Neuronal stem cell (in vitro differentiated cells): Measurements from ENCODE around the gene ZFP3.
"Not testable (repeated sequence)": the region's sequence is repeated elsewhere in the genome, so short reads cannot be mapped to it uniquely, and the experiment has no call there.

Source experiments
- DNase-seq: peaks from one replicate; pipeline ENCODE4 v3.0.0-alpha.2; 2013; ENCODE audit warnings: low spot score
- H2AFZ ChIP-seq: one replicate; pipeline ENCODE4 v1.6.1; 2013; ENCODE audit warnings: mild to moderate bottlenecking, low read length, inconsistent platforms
- H2AK5ac ChIP-seq: 2 replicates; pipeline ENCODE4 v1.6.1; 2013; ENCODE audit warnings: low read depth, mild to moderate bottlenecking, inconsistent platforms, low read length, moderate library complexity, mixed read lengths
- H2BK120ac ChIP-seq: 2 replicates; pipeline ENCODE4 v1.6.1; 2013; ENCODE audit warnings: low read depth, mild to moderate bottlenecking, inconsistent platforms, low read length, moderate library complexity, mixed read lengths
- H2BK12ac ChIP-seq: one replicate; pipeline ENCODE4 v1.6.1; 2013; ENCODE audit warnings: low read length, inconsistent platforms
- H2BK15ac ChIP-seq: 2 replicates; pipeline ENCODE4 v1.6.1; 2013; ENCODE audit warnings: mild to moderate bottlenecking, low read length, inconsistent platforms, mixed read lengths
- H2BK5ac ChIP-seq: one replicate; pipeline ENCODE4 v1.6.1; 2013; ENCODE audit warnings: inconsistent platforms, mild to moderate bottlenecking, low read length, moderate library complexity
- H3K14ac ChIP-seq: one replicate; pipeline ENCODE4 v1.6.1; 2013; ENCODE audit warnings: low read length, inconsistent platforms
- H3K18ac ChIP-seq: 2 replicates; pipeline ENCODE4 v1.6.1; 2013; ENCODE audit warnings: low read length, inconsistent platforms
- H3K23ac ChIP-seq: 2 replicates; pipeline ENCODE4 v1.6.1; 2013; ENCODE audit warnings: low read depth, mild to moderate bottlenecking, mixed read lengths, low read length, inconsistent platforms; ENCODE audit not compliant: poor library complexity
- H3K27ac ChIP-seq: replicated peaks from 3 replicates; pipeline ENCODE4 v1.5.1; 2013; ENCODE audit warnings: low read length, inconsistent platforms
- H3K27me3 ChIP-seq, 3 experiments: 2 replicates each; pipeline ENCODE4 v1.6.1; 2013; ENCODE audit warnings: low read length in 3 of 3, mild to moderate bottlenecking in 2 of 3, inconsistent platforms in 1 of 3, low read depth in 1 of 3, mixed read lengths in 1 of 3, moderate library complexity in 1 of 3; ENCODE audit not compliant: control insufficient read depth in 3 of 3, insufficient read depth in 3 of 3
- H3K36me3 ChIP-seq, 2 donors: replicated peaks in 1 of 2; 2 replicates each; pipeline ENCODE4 v1.6.1; 2013; ENCODE audit warnings: low read length in 2 of 2; ENCODE audit not compliant: control insufficient read depth in 2 of 2, insufficient read depth in 2 of 2
- H3K4ac ChIP-seq: 2 replicates; pipeline ENCODE4 v1.6.1; 2013; ENCODE audit warnings: inconsistent platforms, mild to moderate bottlenecking, low read length, moderate library complexity
- H3K4me1 ChIP-seq, 2 donors: 1 replicate in 1 of 2; 2 replicates in 1 of 2; pipeline ENCODE4 v1.6.1; 2013; ENCODE audit warnings: low read length in 2 of 2, low read depth in 1 of 2; ENCODE audit not compliant: control insufficient read depth in 2 of 2, insufficient read depth in 1 of 2
- H3K4me2 ChIP-seq: one replicate; pipeline ENCODE4 v1.6.1; 2013; ENCODE audit warnings: mild to moderate bottlenecking, low read length, inconsistent platforms; ENCODE audit not compliant: insufficient read depth, poor library complexity, severe bottlenecking
- H3K4me3 ChIP-seq, 2 donors: 2 replicates each; pipeline ENCODE4 v1.5.1; 2013; ENCODE audit warnings: low read length in 2 of 2, mild to moderate bottlenecking in 2 of 2, inconsistent platforms in 1 of 2, moderate library complexity in 1 of 2
- H3K79me1 ChIP-seq: one replicate; pipeline ENCODE4 v1.6.1; 2013; ENCODE audit warnings: low read depth, mild to moderate bottlenecking, inconsistent platforms, low read length, moderate library complexity
- H3K9ac ChIP-seq: one replicate; pipeline ENCODE4 v1.6.1; 2013; ENCODE audit warnings: mild to moderate bottlenecking, low read depth, low read length, inconsistent platforms; ENCODE audit not compliant: poor library complexity
- H3K9me3 ChIP-seq, 2 donors: replicated peaks in 1 of 2; 2 replicates each; pipeline versions ENCODE3 to v1.6.1; 2013; ENCODE audit warnings: low read length in 2 of 2, mild to moderate bottlenecking in 2 of 2, inconsistent platforms in 1 of 2, low read depth in 1 of 2, mixed read lengths in 1 of 2, moderate library complexity in 1 of 2; ENCODE audit not compliant: control insufficient read depth in 2 of 2, insufficient read depth in 1 of 2
- H4K8ac ChIP-seq: one replicate; pipeline ENCODE4 v1.6.1; 2013; ENCODE audit warnings: low read depth, mild to moderate bottlenecking, inconsistent platforms, low read length, moderate library complexity
- H4K91ac ChIP-seq: one replicate; pipeline ENCODE4 v1.6.1; 2013; ENCODE audit warnings: low read length, low read depth, mild to moderate bottlenecking, inconsistent platforms; ENCODE audit not compliant: poor library complexity
- WGBS, 2 donors: extraction: QIAGEN DNeasy Blood & Tissue Kit; methylation state at CpG; one replicate each; pipeline ENCODE4 v1.1.7; 2013; ENCODE audit warnings: missing lambda C conversion rate in 2 of 2, mixed read lengths in 1 of 2; ENCODE audit not compliant: insufficient read length in 2 of 2, insufficient replicate concordance in 1 of 2; ENCODE audit errors: extremely low coverage in 2 of 2; 5-methylcytosine and 5-hydroxymethylcytosine counted together

ZFP3 gene

DNA sequence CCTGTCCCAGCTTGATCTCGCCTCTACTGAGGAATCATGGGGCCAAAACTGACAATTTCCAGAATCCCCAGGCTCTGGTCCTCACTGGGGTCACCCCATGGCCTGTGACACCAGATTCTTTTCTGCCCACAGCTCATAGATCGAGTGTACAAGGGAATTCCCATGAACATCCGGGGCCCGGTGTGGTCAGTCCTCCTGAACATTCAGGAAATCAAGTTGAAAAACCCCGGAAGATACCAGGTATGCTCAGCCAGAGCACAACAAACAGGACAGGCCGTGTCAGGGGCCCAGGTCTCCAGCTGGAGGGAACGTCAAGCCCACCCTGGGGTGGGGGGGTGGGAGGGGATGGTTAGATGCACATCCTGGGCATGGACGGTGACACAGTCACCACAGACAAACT lies 55.0 kb downstream of the ZFP3 start:
- no peak overlapping the region for H2AFZ ChIP-seq
- WGBS, 2 donors = no CpG with 5 or more reads among the region's 8 CpGs

DNA sequence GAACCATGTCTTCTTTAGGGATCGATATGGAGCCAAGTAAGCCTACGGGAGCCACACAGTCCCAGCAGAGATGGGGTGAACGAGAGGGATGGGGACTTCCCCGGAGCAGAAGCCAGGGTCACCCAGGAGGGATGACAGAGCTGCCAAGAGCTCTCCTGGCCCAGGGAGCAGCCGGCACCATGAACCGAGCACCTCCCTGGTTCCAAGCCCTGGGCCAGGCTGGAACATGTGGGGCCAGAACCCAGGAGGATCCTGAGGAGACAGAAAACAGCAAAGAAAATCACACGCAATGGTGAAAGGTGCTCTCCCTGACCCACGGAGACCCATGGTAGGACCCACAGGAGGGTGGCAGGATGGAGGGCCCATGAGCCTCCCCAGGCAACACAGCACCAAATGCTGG lies 55.7 kb downstream of the ZFP3 start:
- H2BK120ac ChIP-seq, H4K91ac ChIP-seq, H3K4me1 ChIP-seq, H3K14ac ChIP-seq, H3K4me3 ChIP-seq, H3K9me3 ChIP-seq, H2BK15ac ChIP-seq, H4K8ac ChIP-seq, H3K9ac ChIP-seq, H3K4ac ChIP-seq, H3K4me2 ChIP-seq, H3K79me1 ChIP-seq, H3K23ac ChIP-seq, H2AK5ac ChIP-seq, H3K27me3 ChIP-seq, H3K36me3 ChIP-seq, H3K27ac ChIP-seq, H2AFZ ChIP-seq, H2BK5ac ChIP-seq, DNase-seq, H2BK12ac ChIP-seq: not testable (repeated sequence)
- H3K18ac ChIP-seq = peak overlapping the region; percentile 11
- no CpG with 5 or more reads among the region's 8 CpGs for WGBS, 2 donors

More for the DNA sequence above, 55.0 kb downstream of the ZFP3 start:
- H2BK120ac ChIP-seq = no peak overlapping the region
- no peak overlapping the region for H3K27ac ChIP-seq
- no peak overlapping the region for H2BK15ac ChIP-seq
- no peak overlapping the region for H4K91ac ChIP-seq
- H3K36me3 ChIP-seq = no peaks in the 10 kb centered on the region
- no peaks in the 10 kb centered on the region for H3K79me1 ChIP-seq
- no peak overlapping the region for H3K4me2 ChIP-seq
- H2AK5ac ChIP-seq = no peak overlapping the region
- H3K9ac ChIP-seq = no peak overlapping the region
- no peak overlapping the region for H3K4ac ChIP-seq
- H3K14ac ChIP-seq = no peak overlapping the region
- H3K9me3 ChIP-seq = no peaks in the 10 kb centered on the region
- H4K8ac ChIP-seq = no peak overlapping the region
- no peak overlapping the region for H2BK12ac ChIP-seq
- H3K23ac ChIP-seq = no peak overlapping the region
- H3K27me3 ChIP-seq = peaks cover 0 to 4% (median 0%) of the 10 kb centered on the region in 3 experiments
- no peaks in the 10 kb centered on the region for H3K4me1 ChIP-seq
- no peak overlapping the region for H2BK5ac ChIP-seq
- DNase-seq = no peak
- H3K18ac ChIP-seq = no peak overlapping the region
- no peak overlapping the region for H3K4me3 ChIP-seq

DNA sequence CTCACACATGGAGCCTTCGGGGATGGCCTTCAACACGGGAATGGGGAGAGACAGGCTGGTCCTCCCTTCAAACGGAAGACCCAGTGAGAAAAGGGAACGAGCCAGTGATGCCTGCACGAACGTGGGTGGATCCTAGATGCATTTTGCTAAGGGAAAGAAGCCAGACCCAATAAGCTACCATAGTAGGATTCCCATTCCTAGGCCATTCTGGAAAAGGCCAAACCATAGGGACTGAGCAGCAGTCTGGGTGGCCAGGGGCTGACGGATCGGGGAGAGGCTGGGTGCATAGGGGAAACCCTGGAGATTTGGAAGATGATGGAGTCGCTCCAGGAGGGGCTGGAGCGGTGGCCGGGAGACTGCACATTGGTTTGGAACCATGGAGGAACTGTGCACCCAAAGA lies 56.3 kb downstream of the ZFP3 start:
- H3K4ac ChIP-seq, H3K4me2 ChIP-seq, H3K9me3 ChIP-seq, H2AFZ ChIP-seq, H3K27me3 ChIP-seq, H2BK12ac ChIP-seq, H3K4me3 ChIP-seq, H3K79me1 ChIP-seq, H3K9ac ChIP-seq, H3K23ac ChIP-seq, H2BK5ac ChIP-seq, H3K14ac ChIP-seq, DNase-seq, H2BK15ac ChIP-seq, H4K8ac ChIP-seq, H4K91ac ChIP-seq, H3K4me1 ChIP-seq, H3K18ac ChIP-seq, H2AK5ac ChIP-seq, H2BK120ac ChIP-seq, H3K36me3 ChIP-seq, H3K27ac ChIP-seq: not testable (repeated sequence)
- WGBS, 2 donors = no CpG with 5 or more reads among the region's 11 CpGs

DNA sequence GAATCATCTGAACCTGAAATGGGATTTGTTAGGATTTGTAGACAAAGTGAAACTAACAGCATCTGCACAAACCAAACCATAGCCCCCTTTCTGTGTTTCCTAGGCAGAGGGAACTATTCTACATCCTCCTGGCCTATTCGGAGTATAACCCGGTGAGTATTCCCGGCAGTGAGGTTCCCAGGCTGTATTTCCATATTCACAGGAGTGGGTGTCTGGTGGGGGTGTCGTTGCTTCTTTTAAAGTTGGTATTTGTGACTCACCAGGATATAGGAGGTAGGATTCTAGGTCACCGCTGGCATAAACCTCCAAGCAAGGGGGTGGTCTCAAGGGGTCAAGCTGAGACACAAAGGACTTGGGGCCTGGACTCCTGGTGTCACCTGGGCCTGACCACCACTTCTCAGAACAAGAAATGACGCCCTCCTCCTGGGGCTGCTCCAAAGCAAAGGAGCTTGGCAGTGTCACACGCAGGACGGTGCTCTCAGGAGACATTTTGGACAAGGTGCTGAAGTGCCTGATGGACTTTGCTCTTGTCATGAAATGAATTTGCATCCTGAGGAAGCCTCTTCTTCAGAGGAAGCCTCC lies 57.0 kb downstream of the ZFP3 start:
- H3K27ac ChIP-seq, H3K36me3 ChIP-seq, H3K23ac ChIP-seq, H4K8ac ChIP-seq, H2BK120ac ChIP-seq, H3K9ac ChIP-seq, H3K4me3 ChIP-seq, H2BK5ac ChIP-seq, H2AFZ ChIP-seq, H3K9me3 ChIP-seq, H3K18ac ChIP-seq, H3K4me2 ChIP-seq, H2AK5ac ChIP-seq, H3K4ac ChIP-seq, H2BK15ac ChIP-seq, H3K79me1 ChIP-seq, H4K91ac ChIP-seq, DNase-seq, H2BK12ac ChIP-seq, H3K27me3 ChIP-seq, H3K14ac ChIP-seq, H3K4me1 ChIP-seq: not testable (repeated sequence)
- no CpG with 5 or more reads among the region's 8 CpGs for WGBS, 2 donors
